ENCODE results near the gene DNAJC7. TPM values are rescaled to one million over a fixed set of nuclear protein-coding genes. Genes with fewer than 3 reads are reported as not detected.

DNAJC7 gene
- polyA plus RNA-seq, 1 of the 3 experiments (the other 2 are of a cell fraction), result 38.8 TPM

GRCh38 chr17:41943492-41943891 is 73.7 kb downstream of the DNAJC7 start:
- ChIA-PET POLR2A (no interaction called here), CTCF (interaction anchor here (1.0 kb wide), 1 partner anchor 20 kb away, joined by 3 read pairs; no protein-coding TSS in a partner anchor)
- no peak for TF ChIP-seq REST (IDR thresholded peaks at IDR 0.05; ENCODE audit: low read depth, low read length)
- TF ChIP-seq RFX5 (IDR thresholded peaks at IDR 0.05; ENCODE audit: low read length), result no peak
- TF ChIP-seq YY1 (IDR thresholded peaks at IDR 0.05; ENCODE audit: low read depth), result no peak
- TF ChIP-seq TEAD4 (IDR thresholded peaks at IDR 0.05; ENCODE audit: borderline replicate concordance, insufficient read depth), result no peak
- no peak for TF ChIP-seq FOSL2 (IDR thresholded peaks at IDR 0.05; ENCODE audit: borderline replicate concordance, low read depth)
- no peak for TF ChIP-seq RCOR1 (IDR thresholded peaks at IDR 0.05; ENCODE audit: low read length)
- TF ChIP-seq FOXJ3 (CRISPR knock-in tag; IDR thresholded peaks at IDR 0.05), result no peak
- no peak for TF ChIP-seq TAF1 (IDR thresholded peaks at IDR 0.05; ENCODE audit: borderline replicate concordance, low read depth, low read length)
- TF ChIP-seq NFIC (IDR thresholded peaks at IDR 0.05; ENCODE audit: borderline replicate concordance), result no peak
- TF ChIP-seq CTCF (IDR thresholded peaks at IDR 0.05), result no peak
- TF ChIP-seq JUND (IDR thresholded peaks at IDR 0.05), result no peak
- no peak for DNase-seq
- Histone ChIP-seq H3K4me1 (ENCODE audit: control insufficient read depth in 1 of 2, insufficient read depth in 2 of 2, low read depth in 1 of 2, low read length in 1 of 2) (peaks cover 0 to 17% of the 10 kb centered on the region in 2 experiments; a peak in 1 of 4 replicates), H3K9me2 (no peaks in the 10 kb centered on the region), H3K4me2 (no peak overlapping the region), H3K36me3 (replicated peaks in 1 of 2; ENCODE audit: control insufficient read depth in 1 of 2, insufficient read depth in 2 of 2, low read length in 1 of 2) (peaks cover 0 to 4% of the 10 kb centered on the region in 2 experiments), H3F3A (replicated peaks; ENCODE audit: insufficient read depth) (no peaks in the 10 kb centered on the region), H3K79me2 (ENCODE audit: insufficient read depth) (no peaks in the 10 kb centered on the region), H3K4me3 (ENCODE audit: low read depth in 2 of 2, low read length in 1 of 2) (no peak overlapping the region), H3K9me3 (no peaks in the 10 kb centered on the region), H3K9ac (no peak overlapping the region), H2AFZ (ENCODE audit: low read depth) (no peak overlapping the region), H3K27ac (ENCODE audit: low read depth in 2 of 2, low read length in 1 of 2) (no peak overlapping the region), H3K27me3 (ENCODE audit: insufficient read depth) (no peaks in the 10 kb centered on the region), H4K20me1 (ENCODE audit: insufficient read depth) (no peaks in the 10 kb centered on the region)
- WGBS (ENCODE audit: low lambda C conversion rate), result 91% methylated on average over 3 of the region's 3 CpGs
